Measurements from ENCODE around the gene BCR.

- TF ChIP-seq CTCF (IDR thresholded peaks at IDR 0.05) (no peak), POLR2A (IDR thresholded peaks at IDR 0.05) (no peak)
Measured at GRCh38 chr22:23187211-23187610, 6.9 kb downstream of the BCR start.
